Mesothelial cell of epicardium (in vitro differentiated cells): ENCODE measurements around the gene ERBB3. TPM values are rescaled to one million over a fixed set of nuclear protein-coding genes. Genes with fewer than 3 reads are reported as not detected.
A peak's percentile ranks its signal among the peaks of the same experiment; 100 is the strongest.

Source experiments
- DNase-seq, 2 experiments: peaks; one replicate each; pipeline ENCODE4 v3.0.0; 2021; ENCODE audit warnings: low spot score in 2 of 2; ENCODE audit not compliant: unreplicated experiment in 2 of 2
- H3K27ac Mint-ChIP-seq: 2 replicates; pipeline ENCODE4 v1.8.0; 2021; ENCODE audit warnings: mixed read lengths
- H3K27me3 Mint-ChIP-seq: 2 replicates; pipeline ENCODE4 v1.8.0; 2021; ENCODE audit warnings: low read depth, mixed read lengths
- H3K36me3 Mint-ChIP-seq: 2 replicates; pipeline ENCODE4 v1.8.0; 2021; ENCODE audit warnings: mixed read lengths
- H3K4me1 Mint-ChIP-seq: 2 replicates; pipeline ENCODE4 v1.8.0; 2021; ENCODE audit warnings: mixed read lengths
- H3K4me3 Mint-ChIP-seq: 2 replicates; pipeline ENCODE4 v1.8.0; 2021; ENCODE audit warnings: mild to moderate bottlenecking, moderate library complexity, mixed read lengths
- H3K9me3 Mint-ChIP-seq: 2 replicates; pipeline ENCODE4 v1.8.0; 2021; ENCODE audit warnings: mixed read lengths
- CTCF ChIP-seq: fragments of 200-600 bp; sonication (generic); IDR thresholded peaks from one replicate; pipeline ENCODE4 v1.5.0; 2021; ENCODE audit warnings: antibody characterized with exemption; ENCODE audit not compliant: unreplicated experiment
- total RNA-seq: library from RNA; stranded (reverse); gene quantifications from 3 replicates; pipeline ENCODE4 v1.2.1, GENCODE V29; 2021

Gene ERBB3
- total RNA-seq, 1 donor from 2014 or later, result 58.2 TPM

DNA sequence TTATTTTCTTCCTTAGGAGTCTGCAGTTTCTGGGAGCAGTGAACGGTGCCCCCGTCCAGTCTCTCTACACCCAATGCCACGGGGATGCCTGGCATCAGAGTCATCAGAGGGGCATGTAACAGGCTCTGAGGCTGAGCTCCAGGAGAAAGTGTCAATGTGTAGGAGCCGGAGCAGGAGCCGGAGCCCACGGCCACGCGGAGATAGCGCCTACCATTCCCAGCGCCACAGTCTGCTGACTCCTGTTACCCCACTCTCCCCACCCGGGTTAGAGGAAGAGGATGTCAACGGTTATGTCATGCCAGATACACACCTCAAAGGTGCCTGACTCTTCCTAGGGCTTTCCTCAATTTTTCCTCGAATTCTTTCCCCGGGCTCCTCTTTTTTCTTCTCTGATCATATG, 21.1 kb downstream of the ERBB3 start:
- H3K4me1 Mint-ChIP-seq, result peaks cover 21% of the 10 kb centered on the region
- H3K27me3 Mint-ChIP-seq, result no peaks in the 10 kb centered on the region
- no peak for TF ChIP-seq CTCF
- H3K36me3 Mint-ChIP-seq, result peaks cover 17% of the 10 kb centered on the region
- H3K9me3 Mint-ChIP-seq, result no peaks in the 10 kb centered on the region
- H3K4me3 Mint-ChIP-seq, result no peak overlapping the region
- no peak overlapping the region for H3K27ac Mint-ChIP-seq
- DNase-seq, result no peak

- H3K9me3 Mint-ChIP-seq, result no peaks in the 10 kb centered on the region
- DNase-seq, result no peak
- no peak overlapping the region for H3K4me3 Mint-ChIP-seq
- no peak for TF ChIP-seq CTCF
- peaks cover 19% of the 10 kb centered on the region for H3K36me3 Mint-ChIP-seq
- no peaks in the 10 kb centered on the region for H3K27me3 Mint-ChIP-seq
- H3K27ac Mint-ChIP-seq, result no peak overlapping the region
- peaks cover 29% of the 10 kb centered on the region for H3K4me1 Mint-ChIP-seq
Measured at GRCh38 chr12:56102683-56103065, 22.7 kb downstream of the ERBB3 start.

- H3K4me1 Mint-ChIP-seq, result peaks cover 29% of the 10 kb centered on the region
- H3K27me3 Mint-ChIP-seq, result no peaks in the 10 kb centered on the region
- H3K9me3 Mint-ChIP-seq, result no peaks in the 10 kb centered on the region
- peak overlapping the region; percentile 96 for H3K4me3 Mint-ChIP-seq
- peak overlapping the region; percentile 98 for H3K27ac Mint-ChIP-seq
- DNase-seq, result no peak
- H3K36me3 Mint-ChIP-seq, result peaks cover 18% of the 10 kb centered on the region
- TF ChIP-seq CTCF, result no peak
Measured at GRCh38 chr12:56103066-56103711, 23.2 kb downstream of the ERBB3 start.

DNA sequence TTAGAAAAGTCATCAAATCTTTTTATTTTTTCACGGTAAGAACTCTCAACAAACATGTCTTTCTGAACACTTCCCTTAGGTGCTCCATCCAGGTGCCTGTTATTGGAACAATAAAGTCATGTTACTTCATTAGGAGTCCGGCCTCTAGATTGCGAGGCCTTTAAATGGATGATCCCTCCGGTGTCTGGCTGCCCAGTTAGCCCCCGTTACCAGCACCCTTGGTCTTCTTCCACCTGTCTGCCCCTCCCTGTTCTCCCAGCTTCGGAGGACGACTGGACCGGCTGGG, 23.8 kb downstream of the ERBB3 start:
- Mint-ChIP-seq H3K4me3 (peak overlapping the region; percentile 96), H3K9me3 (no peaks in the 10 kb centered on the region), H3K36me3 (peaks cover 21% of the 10 kb centered on the region), H3K27ac (peak overlapping the region; percentile 98), H3K27me3 (no peaks in the 10 kb centered on the region), H3K4me1 (peaks cover 29% of the 10 kb centered on the region)
- TF ChIP-seq CTCF, result no peak
- DNase-seq, result no peak

DNA sequence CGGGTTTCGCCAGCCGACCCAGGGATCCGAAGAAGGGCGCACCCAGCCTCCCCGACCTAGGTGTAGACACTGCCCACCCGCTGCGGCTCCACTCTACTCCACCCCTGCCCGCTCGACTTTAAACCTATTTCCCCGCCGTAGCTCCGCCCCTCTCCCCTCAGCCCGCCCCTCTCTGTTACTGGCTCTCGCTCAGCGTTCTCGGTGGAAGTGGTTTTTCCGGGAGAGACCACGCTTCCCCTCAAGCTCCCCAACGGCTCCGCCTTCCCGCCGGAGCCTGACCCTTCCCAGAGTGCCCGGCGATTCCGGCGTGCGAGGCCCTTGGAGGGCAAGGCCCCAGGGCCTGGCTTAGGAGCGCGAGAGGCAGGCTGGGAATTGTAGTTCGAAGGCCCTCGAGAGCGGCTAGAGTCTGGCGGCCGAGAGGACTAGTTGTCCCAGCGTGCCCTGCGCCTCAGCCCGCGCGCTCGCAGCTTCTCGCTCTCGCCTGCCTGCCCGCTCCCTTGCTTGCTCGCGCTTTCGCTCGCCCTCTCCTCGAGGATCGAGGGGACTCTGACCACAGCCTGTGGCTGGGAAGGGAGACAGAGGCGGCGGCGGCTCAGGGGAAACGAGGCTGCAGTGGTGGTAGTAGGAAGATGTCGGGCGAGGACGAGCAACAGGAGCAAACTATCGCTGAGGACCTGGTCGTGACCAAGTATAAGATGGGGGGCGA, 24.3 kb downstream of the ERBB3 start, which contains the start of gene PA2G4:
TSS of gene PA2G4 (plus strand) at position 451 of the 706 bp plus-strand sequence. CDS start at position 630, 179 bp downstream.
- H3K4me3 Mint-ChIP-seq, result peak within 1 kb of the TSS; percentile 96
- peaks cover 22% of the 10 kb centered on the region for H3K36me3 Mint-ChIP-seq
- no peak for TF ChIP-seq CTCF
- DNase-seq, result peak; percentile 91 to 94
- peaks cover 29% of the 10 kb centered on the region for H3K4me1 Mint-ChIP-seq
- peak within 1 kb of the TSS; percentile 98 for H3K27ac Mint-ChIP-seq
- H3K27me3 Mint-ChIP-seq, result no peaks in the 10 kb centered on the region
- H3K9me3 Mint-ChIP-seq, result no peaks in the 10 kb centered on the region
